Skin epidermis (tissue), 12 donors: Measurements from ENCODE around the gene GRK4.
"Not testable (repeated sequence)": the region's sequence is repeated elsewhere in the genome, so short reads cannot be mapped to it uniquely, and the experiment has no call there.

Experiments
- H3K27ac ChIP-seq, 21 experiments: fragments of 200-600 bp; sonication (generic) in 11 of 21; one replicate each; pipeline ENCODE4 v1.5.0; 2020; ENCODE audit warnings: mild to moderate bottlenecking in 3 of 21, inconsistent platforms in 2 of 21, moderate library complexity in 2 of 21
- H3K4me3 ChIP-seq, 7 experiments: fragments of 200-600 bp; sonication (generic) in 2 of 7; one replicate each; pipeline ENCODE4 v1.5.0; 2020; ENCODE audit warnings: inconsistent platforms in 2 of 7, mild to moderate bottlenecking in 2 of 7, moderate library complexity in 1 of 7

GRK4 gene

GRCh38 chr4:2963175-2963965 lies at the start of gene GRK4, which contains the start of gene NOP14:
TSS of gene GRK4 (plus strand) at chr4:2963571. CDS start at chr4:2964071, 500 bp downstream.
TSS of gene NOP14 (minus strand) at chr4:2963406. CDS start at chr4:2963319, 87 bp downstream.
- Histone ChIP-seq H3K4me3 (peak within 1 kb of the TSS; percentile 70 to 99 (median 94)), H3K27ac (peak within 1 kb of the TSS; percentile 71 to 98 (median 90))

GRCh38 chr4:2914256-2915126 lies 48.9 kb upstream of the GRK4 start:
- Histone ChIP-seq H3K4me3 (no peak overlapping the region), H3K27ac (no peak overlapping the region)

DNA sequence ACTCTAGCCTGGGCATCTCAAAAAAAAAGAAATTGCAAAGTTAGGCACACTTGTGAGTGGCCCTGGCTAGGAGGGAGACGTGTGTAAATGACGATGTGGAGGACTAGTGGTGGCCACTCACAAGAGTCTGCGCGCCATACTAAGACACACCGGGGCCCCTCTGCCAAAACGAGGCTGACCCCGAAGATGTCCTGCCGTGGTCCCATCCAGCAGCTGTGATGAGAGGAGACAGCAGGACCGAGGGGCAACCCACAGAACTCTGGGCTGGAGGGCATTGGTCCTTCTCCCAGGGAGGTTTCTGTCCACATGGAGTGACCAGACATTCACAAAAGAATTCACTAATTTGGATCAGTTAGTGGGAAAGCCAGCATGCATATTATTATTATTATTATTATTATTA lies 47.6 kb upstream of the GRK4 start:
- Histone ChIP-seq H3K27ac (no peak overlapping the region), H3K4me3 (no peak overlapping the region)

GRCh38 chr4:2916696-2917095 lies 46.7 kb upstream of the GRK4 start:
- H3K27ac ChIP-seq, H3K4me3 ChIP-seq: not testable (repeated sequence)

GRCh38 chr4:2918300-2918699 lies 45.1 kb upstream of the GRK4 start:
- H3K4me3 ChIP-seq, H3K27ac ChIP-seq: not testable (repeated sequence)

DNA sequence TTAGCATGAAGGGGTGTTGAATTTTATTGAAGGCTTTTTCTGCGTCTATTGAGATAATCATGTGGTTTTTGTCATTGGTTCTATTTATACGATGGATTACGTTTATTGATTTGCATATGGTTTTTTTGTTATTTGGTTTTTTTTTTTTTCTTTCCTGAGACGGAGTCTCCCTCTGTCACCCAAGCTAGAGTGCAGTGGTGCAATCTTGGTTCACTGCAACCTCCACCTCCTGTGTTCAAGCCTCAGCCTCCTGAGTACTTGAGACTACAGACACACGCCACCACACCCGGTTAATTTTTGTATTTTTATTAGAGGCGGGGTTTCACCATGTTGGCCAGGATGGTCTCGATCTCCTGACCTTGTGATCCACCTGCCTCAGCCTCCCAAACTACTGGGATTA lies 44.7 kb upstream of the GRK4 start:
- H3K27ac ChIP-seq, H3K4me3 ChIP-seq: not testable (repeated sequence)

- peak overlapping the region in 18 of 21 experiments; percentile 6 to 75 (median 56) for H3K27ac ChIP-seq
- not testable (repeated sequence) for H3K4me3 ChIP-seq
These were observed 40.8 kb upstream of the GRK4 start for GRCh38 chr4:2922453-2923101.

GRCh38 chr4:2923141-2923551 lies 40.2 kb upstream of the GRK4 start:
- no peak overlapping the region for H3K4me3 ChIP-seq
- peak overlapping the region in 19 of 21 experiments; percentile 6 to 75 (median 56) for H3K27ac ChIP-seq

- peak overlapping the region in 14 of 21 experiments; percentile 30 to 75 (median 52) for H3K27ac ChIP-seq
- H3K4me3 ChIP-seq, result no peak overlapping the region
These were observed 39.6 kb upstream of the GRK4 start for GRCh38 chr4:2923668-2924173.

GRCh38 chr4:2924286-2924685 lies 39.1 kb upstream of the GRK4 start:
- Histone ChIP-seq H3K4me3 (no peak overlapping the region), H3K27ac (peak overlapping the region in 9 of 21 experiments; percentile 2 to 73 (median 35))

- Histone ChIP-seq H3K4me3 (no peak overlapping the region), H3K27ac (peak overlapping the region in 8 of 21 experiments; percentile 2 to 58 (median 27))
These were observed 38.5 kb upstream of the GRK4 start for GRCh38 chr4:2924765-2925301.

GRCh38 chr4:2925496-2925895 lies 37.9 kb upstream of the GRK4 start:
- H3K27ac ChIP-seq, result peak overlapping the region in 1 of 21 experiments; percentile 30
- H3K4me3 ChIP-seq, result no peak overlapping the region

DNA sequence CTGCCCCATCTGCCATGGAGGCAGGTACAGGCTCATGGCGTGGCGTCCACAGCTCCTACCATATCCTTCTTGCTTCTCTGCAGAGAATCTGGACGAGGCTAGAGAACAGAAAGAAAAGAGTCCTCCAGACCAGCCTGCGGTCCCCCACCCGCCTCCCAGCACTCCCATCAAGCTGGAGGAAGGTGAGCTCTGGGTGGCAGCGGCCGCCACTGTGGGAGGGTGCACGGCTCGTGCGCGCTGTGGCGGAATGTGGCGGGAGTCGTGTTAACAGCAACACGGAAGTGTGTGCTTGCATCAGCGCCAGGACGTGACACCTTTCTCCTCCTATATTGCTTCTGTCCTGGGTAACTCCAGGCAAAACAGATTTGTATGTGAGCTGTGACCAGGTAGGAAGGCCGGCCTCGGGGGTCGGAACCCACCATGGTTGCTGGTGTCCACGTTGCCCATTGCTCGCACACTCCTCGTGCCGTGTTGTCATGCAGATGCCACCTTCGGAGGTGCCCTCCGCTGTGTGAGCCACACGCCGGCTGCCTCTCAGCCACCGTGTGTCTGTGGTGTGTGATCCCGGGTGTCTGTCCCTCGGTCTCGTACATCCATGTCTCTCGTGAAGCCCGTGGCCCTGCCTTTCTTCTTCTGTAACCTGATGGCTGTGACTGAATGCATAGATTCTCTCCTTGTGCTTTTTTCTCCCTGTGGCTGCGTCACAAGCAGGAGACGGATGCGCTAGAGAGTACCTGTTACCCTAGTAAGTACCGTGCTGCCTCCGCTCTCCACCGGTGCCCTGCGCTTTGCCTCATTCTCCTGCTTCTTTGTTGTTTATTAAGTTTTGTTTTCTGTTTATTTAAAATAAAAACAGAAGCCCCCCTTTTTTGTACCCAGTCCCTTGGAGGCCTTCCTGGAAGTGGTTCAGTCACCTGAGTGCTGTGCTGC lies 37.2 kb upstream of the GRK4 start:
- Histone ChIP-seq H3K4me3 (no peak overlapping the region), H3K27ac (peak overlapping the region in 1 of 21 experiments; percentile 30)

DNA sequence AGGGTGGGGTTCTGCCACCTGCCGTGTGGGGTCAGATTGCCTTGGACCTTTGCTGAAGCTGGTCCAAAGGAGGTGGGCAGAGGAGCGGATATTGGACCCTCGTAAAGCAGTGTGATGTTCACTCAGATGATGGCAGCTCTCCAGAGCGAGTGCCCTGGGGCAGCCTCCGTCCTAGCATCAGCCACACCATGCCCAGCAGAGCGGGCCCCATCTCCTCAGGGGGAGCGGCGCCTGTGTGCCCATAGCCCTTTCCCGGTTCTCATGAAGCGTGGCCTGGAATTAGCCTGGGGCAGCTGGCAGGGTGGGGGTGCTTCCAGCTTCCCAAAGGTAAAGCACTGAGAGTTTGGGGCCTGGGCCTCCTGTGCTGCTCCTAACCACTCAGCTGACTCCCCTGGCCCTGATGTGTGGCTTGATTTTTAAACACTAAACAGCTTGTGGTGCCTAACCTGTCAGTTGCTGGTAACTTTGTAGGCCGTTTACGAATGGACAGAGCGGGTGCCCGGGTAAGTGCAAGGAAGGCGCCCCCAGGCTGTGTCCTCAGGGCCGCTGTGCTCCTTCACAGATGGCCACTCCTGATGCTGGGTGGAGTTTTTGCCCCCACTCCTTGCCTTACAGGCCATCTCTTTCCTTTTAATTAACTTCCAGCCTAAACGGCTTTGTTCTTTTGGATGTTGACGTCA lies 36.2 kb upstream of the GRK4 start:
- Histone ChIP-seq H3K4me3 (no peak overlapping the region), H3K27ac (no peak overlapping the region)

DNA sequence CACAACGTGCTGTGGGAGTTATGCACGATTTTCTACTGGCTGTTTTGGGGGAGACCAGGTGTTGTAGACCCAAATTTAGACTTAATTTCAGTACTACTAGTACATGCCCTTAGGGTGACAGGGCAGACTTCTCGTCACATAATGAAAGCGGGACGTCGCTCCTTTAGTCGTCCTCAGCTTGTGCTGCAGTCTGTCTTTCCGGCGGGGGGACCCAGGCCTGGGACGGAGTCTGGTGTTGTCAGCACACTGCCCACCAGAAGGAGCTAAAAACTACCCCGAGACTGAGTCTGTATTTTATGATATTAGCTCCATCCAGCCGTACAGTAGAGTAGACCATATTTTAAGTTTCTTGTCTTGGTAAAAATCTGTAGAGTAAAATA lies 35.7 kb upstream of the GRK4 start:
- Histone ChIP-seq H3K4me3 (no peak overlapping the region), H3K27ac (no peak overlapping the region)

- H3K4me3 ChIP-seq, result no peak overlapping the region
- peak overlapping the region in 1 of 21 experiments; percentile 38 for H3K27ac ChIP-seq
These were observed 34.9 kb upstream of the GRK4 start for GRCh38 chr4:2928242-2929176.

GRCh38 chr4:2929469-2929868 lies 33.9 kb upstream of the GRK4 start:
- peak overlapping the region in 2 of 21 experiments; percentile 18 to 56 for H3K27ac ChIP-seq
- no peak overlapping the region for H3K4me3 ChIP-seq
